Effector CD4-positive, alpha-beta T cell (primary cell): ENCODE measurements around the gene ANKRD18B.
"Not testable (repeated sequence)": the region's sequence is repeated elsewhere in the genome, so short reads cannot be mapped to it uniquely, and the experiment has no call there.

Experiments
- DNase-seq: peaks from one replicate; pipeline ENCODE4 v3.0.0-alpha.2; 2020

ANKRD18B gene

GRCh38 chr9:33614001-33614687, 90.1 kb downstream of the ANKRD18B start:
- DNase-seq: no peak

GRCh38 chr9:33618370-33618769, 94.3 kb downstream of the ANKRD18B start:
- not testable (repeated sequence) for DNase-seq

- DNase-seq: no peak
Observed at GRCh38 chr9:33619666-33620404, 95.8 kb downstream of the ANKRD18B start.

- no peak for DNase-seq
Observed at GRCh38 chr9:33620738-33621439, 96.8 kb downstream of the ANKRD18B start.
